Measurements from ENCODE around the gene GPR25.
"Not testable (repeated sequence)": the region's sequence is repeated elsewhere in the genome, so short reads cannot be mapped to it uniquely, and the experiment has no call there.

- TF ChIP-seq USF2 (IDR thresholded peaks at IDR 0.05; ENCODE audit: low read depth, low read length); POLR2A (IDR thresholded peaks at IDR 0.05; ENCODE audit: low read depth, low read length); MAFK (IDR thresholded peaks at IDR 0.05; ENCODE audit: low read depth, low read length); RCOR1 (IDR thresholded peaks at IDR 0.05; ENCODE audit: insufficient replicate concordance, low read length); SMC3 (IDR thresholded peaks at IDR 0.05; ENCODE audit: low read depth, low read length); RFX5 (IDR thresholded peaks at IDR 0.05; ENCODE audit: low read depth, low read length); NFE2L2 (IDR thresholded peaks at IDR 0.05; ENCODE audit: low read depth, low read length); ELK1 (IDR thresholded peaks at IDR 0.05; ENCODE audit: borderline replicate concordance, low read depth, low read length); CHD1 (IDR thresholded peaks at IDR 0.05; ENCODE audit: low read depth, low read length); FOS (IDR thresholded peaks at IDR 0.05; ENCODE audit: low read depth, low read length); MAZ (IDR thresholded peaks at IDR 0.05; ENCODE audit: borderline replicate concordance, low read depth, low read length); CEBPB (IDR thresholded peaks at IDR 0.05; ENCODE audit: low read depth, low read length): not testable (repeated sequence)
- TF ChIP-seq, protein P1, sequence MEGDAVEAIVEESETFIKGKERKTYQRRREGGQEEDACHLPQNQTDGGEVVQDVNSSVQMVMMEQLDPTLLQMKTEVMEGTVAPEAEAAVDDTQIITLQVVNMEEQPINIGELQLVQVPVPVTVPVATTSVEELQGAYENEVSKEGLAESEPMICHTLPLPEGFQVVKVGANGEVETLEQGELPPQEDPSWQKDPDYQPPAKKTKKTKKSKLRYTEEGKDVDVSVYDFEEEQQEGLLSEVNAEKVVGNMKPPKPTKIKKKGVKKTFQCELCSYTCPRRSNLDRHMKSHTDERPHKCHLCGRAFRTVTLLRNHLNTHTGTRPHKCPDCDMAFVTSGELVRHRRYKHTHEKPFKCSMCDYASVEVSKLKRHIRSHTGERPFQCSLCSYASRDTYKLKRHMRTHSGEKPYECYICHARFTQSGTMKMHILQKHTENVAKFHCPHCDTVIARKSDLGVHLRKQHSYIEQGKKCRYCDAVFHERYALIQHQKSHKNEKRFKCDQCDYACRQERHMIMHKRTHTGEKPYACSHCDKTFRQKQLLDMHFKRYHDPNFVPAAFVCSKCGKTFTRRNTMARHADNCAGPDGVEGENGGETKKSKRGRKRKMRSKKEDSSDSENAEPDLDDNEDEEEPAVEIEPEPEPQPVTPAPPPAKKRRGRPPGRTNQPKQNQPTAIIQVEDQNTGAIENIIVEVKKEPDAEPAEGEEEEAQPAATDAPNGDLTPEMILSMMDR (conservative IDR thresholded peaks at IDR 0.05; ENCODE audit: low read depth, low read length): not testable (repeated sequence)
Measured at GRCh38 chr1:200911936-200912335, 39.2 kb downstream of the GPR25 start.

Data from IMR-90 (cell line).